GM10266 (cell line): Measurements from ENCODE around the gene CNTLN.
"Not testable (repeated sequence)": the region's sequence is repeated elsewhere in the genome, so short reads cannot be mapped to it uniquely, and the experiment has no call there.

Experiments
- DNase-seq: peaks from one replicate; pipeline ENCODE4 v3.0.0; 2012; ENCODE audit errors: extremely low spot score
- TF ChIP-seq, protein P1 (sequence below): IDR thresholded peaks from 2 replicates; pipeline ENCODE4 v1.5.1; 2012; ENCODE audit warnings: mild to moderate bottlenecking, low read depth; ENCODE audit not compliant: control insufficient read depth, insufficient read depth; ENCODE audit errors: missing control alignments

CNTLN gene

DNA sequence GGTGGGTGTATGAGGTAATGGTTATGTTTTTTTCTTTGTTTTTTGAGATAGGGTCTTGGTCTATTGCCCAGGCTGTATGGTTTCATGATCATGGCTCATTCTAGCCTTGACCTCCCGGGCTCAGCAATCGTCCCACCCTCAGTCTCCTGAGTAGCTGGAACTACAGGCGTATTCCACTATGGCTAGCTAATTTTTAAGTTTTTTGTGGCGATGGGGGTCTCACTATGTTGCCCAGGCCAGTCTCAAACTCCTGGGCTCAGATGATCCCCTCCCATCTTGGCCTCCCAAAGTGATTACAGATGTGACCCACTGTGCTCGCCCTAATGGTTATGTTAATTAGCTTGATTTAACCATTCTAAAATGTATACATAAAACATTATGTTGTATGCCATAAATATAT is 5.6 kb downstream of the CNTLN start:
- TF ChIP-seq, protein P1, sequence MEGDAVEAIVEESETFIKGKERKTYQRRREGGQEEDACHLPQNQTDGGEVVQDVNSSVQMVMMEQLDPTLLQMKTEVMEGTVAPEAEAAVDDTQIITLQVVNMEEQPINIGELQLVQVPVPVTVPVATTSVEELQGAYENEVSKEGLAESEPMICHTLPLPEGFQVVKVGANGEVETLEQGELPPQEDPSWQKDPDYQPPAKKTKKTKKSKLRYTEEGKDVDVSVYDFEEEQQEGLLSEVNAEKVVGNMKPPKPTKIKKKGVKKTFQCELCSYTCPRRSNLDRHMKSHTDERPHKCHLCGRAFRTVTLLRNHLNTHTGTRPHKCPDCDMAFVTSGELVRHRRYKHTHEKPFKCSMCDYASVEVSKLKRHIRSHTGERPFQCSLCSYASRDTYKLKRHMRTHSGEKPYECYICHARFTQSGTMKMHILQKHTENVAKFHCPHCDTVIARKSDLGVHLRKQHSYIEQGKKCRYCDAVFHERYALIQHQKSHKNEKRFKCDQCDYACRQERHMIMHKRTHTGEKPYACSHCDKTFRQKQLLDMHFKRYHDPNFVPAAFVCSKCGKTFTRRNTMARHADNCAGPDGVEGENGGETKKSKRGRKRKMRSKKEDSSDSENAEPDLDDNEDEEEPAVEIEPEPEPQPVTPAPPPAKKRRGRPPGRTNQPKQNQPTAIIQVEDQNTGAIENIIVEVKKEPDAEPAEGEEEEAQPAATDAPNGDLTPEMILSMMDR: no peak
- no peak for DNase-seq

DNA sequence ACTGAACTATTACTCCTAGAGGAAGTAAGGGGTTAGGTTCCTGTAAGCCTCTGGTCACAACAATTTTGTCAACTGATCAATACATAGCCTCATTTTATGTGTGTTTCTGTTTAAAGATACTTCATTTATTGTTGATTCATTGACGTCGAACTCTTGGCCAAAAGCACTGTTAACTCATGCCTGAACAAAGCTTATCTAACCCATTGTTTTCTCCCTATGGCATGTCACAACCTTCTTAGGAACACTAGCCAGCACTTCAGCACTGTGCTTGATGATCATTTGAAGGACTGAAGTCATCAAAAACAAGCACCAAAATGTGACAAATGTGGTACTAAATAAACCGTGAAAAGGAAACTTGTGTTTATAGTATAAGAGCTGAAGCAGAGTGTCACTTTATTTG is 13.5 kb downstream of the CNTLN start:
- TF ChIP-seq, protein P1: no peak
- DNase-seq: no peak

DNA sequence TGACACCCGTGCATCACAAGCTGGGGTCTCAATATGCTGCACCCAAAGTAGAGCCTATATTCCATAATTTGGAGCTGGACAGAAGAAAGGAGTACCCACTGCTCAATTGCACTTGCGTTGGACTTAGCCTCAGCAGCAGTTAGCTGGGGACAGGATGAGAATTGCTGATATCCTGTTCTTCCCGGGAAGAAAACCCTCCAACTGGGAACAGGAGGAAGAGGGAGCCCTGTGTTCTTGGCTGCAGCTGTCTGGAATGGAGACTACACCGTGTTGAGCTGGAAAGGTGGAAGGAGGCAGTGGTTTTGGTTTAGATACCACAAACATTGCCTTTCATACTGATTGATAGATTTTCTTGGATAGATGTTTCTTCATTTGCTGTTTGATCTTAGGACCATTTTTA is 24.6 kb downstream of the CNTLN start:
- no peak for DNase-seq
- TF ChIP-seq, protein P1: no peak

DNA sequence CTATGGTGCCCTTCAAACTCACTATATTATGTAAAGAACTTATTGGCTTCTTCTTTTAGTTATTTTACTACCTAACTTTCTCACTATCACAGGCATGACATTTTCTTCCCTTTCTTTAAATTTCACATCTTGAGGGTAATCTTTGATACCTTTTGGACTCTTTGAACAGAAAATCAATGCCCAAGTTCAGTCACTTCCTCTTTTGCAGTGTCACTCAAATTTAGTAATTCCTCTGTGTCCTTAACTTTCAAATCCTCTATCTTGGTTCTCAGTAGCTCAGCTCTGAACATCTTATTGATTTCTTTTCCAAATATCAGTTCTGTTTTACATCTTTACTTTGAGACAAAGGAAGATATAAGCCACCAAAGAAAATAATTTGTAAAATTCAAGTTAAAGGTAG is 25.5 kb downstream of the CNTLN start:
- TF ChIP-seq, protein P1: no peak
- DNase-seq: no peak

DNA sequence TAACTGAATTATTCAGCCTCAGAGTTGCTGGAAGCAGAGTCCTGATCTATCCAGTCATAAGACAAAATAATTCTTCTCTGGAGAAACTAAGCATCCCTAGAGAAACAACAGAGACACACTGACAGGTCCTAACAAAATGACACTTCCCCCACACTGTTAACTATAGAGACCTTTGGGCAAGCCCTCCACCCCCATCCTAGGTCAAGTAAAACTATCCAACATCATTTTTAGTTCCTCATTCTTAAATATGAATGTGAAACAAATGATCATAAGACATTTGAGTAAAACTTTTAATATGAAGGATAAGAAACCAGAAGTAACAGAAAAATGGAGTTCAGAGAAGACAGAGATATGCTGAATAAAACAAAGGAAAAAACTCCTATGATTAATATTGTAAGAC is 30.9 kb downstream of the CNTLN start:
- DNase-seq: no peak
- TF ChIP-seq, protein P1: no peak

DNA sequence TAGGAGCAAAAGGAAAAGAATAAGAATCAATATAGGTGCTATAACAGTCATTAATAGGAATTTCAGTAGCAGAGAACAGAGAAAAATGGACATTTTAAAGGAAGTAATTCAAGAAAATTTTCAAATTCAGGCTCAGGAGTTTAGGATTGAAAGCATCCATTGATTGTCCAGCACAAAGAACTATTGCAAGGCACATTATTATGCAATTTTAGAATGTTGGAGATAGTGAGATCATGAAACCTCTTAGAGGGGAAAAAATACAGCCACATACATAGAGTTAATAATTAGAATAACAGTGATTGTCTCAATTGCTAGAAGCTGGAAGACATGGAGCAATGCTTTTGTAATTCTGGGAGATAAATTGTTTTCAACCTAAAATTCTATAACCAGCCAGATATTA is 31.5 kb downstream of the CNTLN start:
- no peak for DNase-seq
- TF ChIP-seq, protein P1: no peak

DNA sequence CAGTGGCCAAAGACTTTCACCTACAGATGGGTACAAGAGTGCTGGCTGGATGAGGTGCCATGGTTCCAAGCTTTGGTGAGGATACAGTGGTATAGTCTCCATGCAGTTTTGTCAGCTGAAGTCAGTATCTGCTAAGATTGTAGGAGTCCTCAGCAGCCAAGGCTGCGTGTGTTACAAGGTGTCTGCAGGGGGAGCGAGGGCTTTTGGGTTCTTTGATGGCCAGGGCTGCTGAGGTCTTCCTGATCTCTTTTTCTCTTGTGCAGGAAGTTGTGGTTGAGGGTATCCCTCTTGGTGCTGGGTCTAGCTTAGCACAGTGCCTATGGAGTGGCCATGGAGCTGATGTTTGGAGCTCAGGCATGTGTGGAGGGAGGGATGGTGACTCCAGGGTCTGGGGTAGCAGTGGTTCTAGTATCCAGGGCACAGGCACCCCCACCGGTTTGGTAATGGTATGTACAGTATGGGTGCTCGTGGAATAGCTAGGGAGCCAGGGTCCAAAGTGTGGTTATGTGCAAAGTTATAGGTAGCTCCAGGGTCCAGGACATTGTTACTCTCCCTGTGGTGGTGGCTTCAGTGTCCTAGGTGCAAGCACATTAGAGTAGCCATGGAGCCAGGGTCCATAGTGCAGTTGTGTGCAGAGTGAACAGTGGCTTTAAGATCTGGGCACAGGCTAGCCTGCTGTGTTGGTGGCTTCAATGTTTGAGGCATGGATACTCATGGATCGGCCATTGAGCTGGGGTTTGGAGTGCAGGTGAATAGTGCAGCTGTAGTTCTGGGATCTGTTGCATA is 36.7 kb downstream of the CNTLN start:
- TF ChIP-seq, protein P1: no peak
- DNase-seq: no peak

DNA sequence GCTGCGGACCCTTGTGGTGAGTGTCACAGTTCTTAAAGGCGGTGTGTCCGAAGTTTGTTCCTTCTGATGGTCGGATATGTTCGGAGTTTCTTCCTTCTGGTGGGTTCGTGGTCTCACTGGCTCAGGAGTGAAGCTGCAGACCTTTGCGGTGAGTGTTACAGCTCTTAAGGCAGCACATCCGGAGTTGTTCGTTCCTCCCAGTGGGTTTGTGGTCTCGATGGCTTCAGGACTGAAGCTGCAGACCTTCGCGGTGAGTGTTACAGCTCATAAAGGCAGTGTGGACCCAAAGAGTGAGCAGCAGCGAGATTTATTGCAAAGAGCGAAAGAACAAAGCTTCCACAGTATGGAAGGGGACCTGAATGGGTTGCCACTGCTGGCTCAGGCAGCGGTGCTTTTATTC is 42.7 kb downstream of the CNTLN start:
- DNase-seq: not testable (repeated sequence)
